Middle frontal gyrus (tissue), 1 donor: ENCODE results near the gene BPIFB6.
"Not testable (repeated sequence)": the region's sequence is repeated elsewhere in the genome, so short reads cannot be mapped to it uniquely, and the experiment has no call there.

Experiments
- DNase-seq: peaks from one replicate; pipeline ENCODE4 v3.0.0-alpha.2; 2015; ENCODE audit warnings: low spot score; ENCODE audit errors: extremely low spot score

The BPIFB6 gene

GRCh38 chr20:33027769-33028751 is 3.4 kb upstream of the BPIFB6 start:
- no peak for DNase-seq

GRCh38 chr20:33028875-33029274 is 2.6 kb upstream of the BPIFB6 start:
- no peak for DNase-seq

GRCh38 chr20:33030076-33030475 is 1.4 kb upstream of the BPIFB6 start:
- no peak for DNase-seq

- no peak for DNase-seq
Measured at GRCh38 chr20:33030569-33030968, 879 bp upstream of the BPIFB6 start.

- no peak for DNase-seq
Measured at GRCh38 chr20:33032555-33032954, 1.1 kb downstream of the BPIFB6 start.

- DNase-seq: no peak
Measured at GRCh38 chr20:33033381-33033780, 1.9 kb downstream of the BPIFB6 start.

GRCh38 chr20:33034115-33034514 is 2.7 kb downstream of the BPIFB6 start:
- no peak for DNase-seq

GRCh38 chr20:33034901-33035492 is 3.5 kb downstream of the BPIFB6 start:
- no peak for DNase-seq

GRCh38 chr20:33037456-33037855 is 6.0 kb downstream of the BPIFB6 start:
- no peak for DNase-seq

- DNase-seq: no peak
Measured at GRCh38 chr20:33038243-33038642, 6.8 kb downstream of the BPIFB6 start.

GRCh38 chr20:33042430-33042829 is 11.0 kb downstream of the BPIFB6 start:
- no peak for DNase-seq

GRCh38 chr20:33042983-33043730 is 11.7 kb downstream of the BPIFB6 start:
- no peak for DNase-seq

- no peak for DNase-seq
Measured at GRCh38 chr20:33043731-33044181, 12.3 kb downstream of the BPIFB6 start.

- not testable (repeated sequence) for DNase-seq
Measured at GRCh38 chr20:33045129-33045721, 13.8 kb downstream of the BPIFB6 start.

- no peak for DNase-seq
Measured at GRCh38 chr20:33046412-33046811, 15.0 kb downstream of the BPIFB6 start.

GRCh38 chr20:33051333-33051732 is 19.9 kb downstream of the BPIFB6 start:
- no peak for DNase-seq

GRCh38 chr20:33053291-33054106 is 22.1 kb downstream of the BPIFB6 start, which contains the start of gene BPIFB3:
BPIFB3 (plus strand) TSS chr20:33053903; CDS start chr20:33055436, 1,533 bp downstream.
- no peak for DNase-seq

GRCh38 chr20:33054381-33054780 is 22.9 kb downstream of the BPIFB6 start:
- no peak for DNase-seq

GRCh38 chr20:33054791-33055190 is 23.3 kb downstream of the BPIFB6 start:
- no peak for DNase-seq

- DNase-seq: no peak
Measured at GRCh38 chr20:33059136-33059535, 27.7 kb downstream of the BPIFB6 start.
